GM18499 (cell line): Measurements from ENCODE around the gene MAD1L1.

Source experiments
- ATAC-seq: cut with Tn5 transposase; IDR thresholded peaks from one replicate; pipeline ENCODE4 v1.9.1; 2021; ENCODE audit warnings: moderate number of reproducible peaks; ENCODE audit not compliant: insufficient read depth, unreplicated experiment

Gene MAD1L1

DNA sequence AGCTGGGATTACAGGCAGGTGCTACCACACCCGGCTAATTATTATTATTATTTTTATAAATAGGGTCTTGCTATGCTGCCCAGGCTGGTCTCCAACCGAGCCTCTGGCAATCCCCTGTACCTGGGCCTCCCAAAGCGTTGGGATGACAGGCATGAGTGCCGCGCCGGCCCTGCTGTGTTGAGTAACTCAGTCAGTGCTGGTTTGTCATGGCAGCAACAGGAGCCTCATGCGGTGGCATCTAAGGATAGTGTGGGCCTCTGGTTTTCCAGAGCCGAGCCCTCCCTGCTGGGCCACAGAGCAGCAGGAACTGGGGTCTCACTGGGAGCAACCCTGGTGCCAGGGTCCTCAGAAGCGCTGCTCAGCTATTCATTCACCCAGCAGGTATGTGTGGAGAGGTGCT is 318.0 kb downstream of the MAD1L1 start:
- ATAC-seq = no peak

DNA sequence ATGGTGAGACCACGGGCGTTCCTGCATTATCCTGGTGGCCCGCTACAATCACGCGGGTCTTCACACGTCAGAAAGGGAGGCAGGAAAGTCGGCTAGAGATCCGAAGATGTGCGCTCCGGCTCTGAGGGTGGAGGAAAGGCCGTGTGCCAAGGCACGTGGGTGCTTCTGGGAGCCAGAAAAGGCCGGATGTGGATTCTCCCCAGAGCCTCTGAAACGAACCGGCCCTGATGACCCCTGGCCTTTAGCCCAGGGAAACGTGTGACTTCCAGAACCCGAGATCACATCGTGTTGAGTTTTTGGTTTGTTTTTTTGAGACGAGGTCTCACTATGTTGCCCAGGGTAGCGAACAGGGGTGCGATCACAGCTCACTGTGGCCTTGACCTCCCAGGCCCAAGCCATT is 318.4 kb downstream of the MAD1L1 start:
- no peak for ATAC-seq

DNA sequence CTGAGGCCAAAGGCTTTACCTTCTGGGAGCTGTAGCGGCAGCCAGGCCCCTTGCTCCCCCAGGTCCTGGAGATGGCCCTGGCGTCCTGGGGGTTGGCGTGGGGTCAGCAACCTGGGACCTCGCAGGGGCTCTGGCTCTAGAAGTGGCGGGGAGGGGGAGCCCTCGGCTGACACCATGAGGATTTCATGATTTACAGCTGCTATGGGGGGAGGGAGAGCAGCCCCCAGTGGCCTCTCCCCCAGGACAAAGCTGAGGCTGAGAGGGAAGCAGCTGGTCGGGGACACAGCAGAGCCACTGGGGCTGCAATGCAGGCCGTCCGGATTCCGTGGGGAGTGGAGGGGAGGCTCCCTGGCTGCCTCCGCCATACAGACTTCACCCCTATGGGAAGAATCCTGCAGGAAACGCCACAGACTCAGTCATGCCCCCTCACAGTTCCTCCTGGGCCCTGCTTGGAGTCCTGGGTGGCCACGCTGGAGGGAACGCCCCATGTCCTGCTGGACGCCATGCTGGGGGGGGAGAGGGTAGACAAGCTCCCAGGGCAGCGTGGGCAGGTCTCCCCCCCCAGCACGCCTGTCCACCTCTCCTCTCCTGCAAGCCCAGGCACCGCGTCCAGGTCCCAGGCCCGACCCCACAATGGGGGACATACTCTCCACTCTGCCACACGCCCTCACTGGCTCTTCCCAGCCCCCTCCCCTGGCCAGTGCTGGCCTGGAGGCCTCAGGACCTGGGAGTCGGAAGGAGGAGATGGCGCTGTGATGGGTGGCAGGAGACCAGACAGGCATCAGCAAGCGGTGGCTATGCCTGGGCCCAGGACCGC is 319.1 kb downstream of the MAD1L1 start:
- no peak for ATAC-seq

DNA sequence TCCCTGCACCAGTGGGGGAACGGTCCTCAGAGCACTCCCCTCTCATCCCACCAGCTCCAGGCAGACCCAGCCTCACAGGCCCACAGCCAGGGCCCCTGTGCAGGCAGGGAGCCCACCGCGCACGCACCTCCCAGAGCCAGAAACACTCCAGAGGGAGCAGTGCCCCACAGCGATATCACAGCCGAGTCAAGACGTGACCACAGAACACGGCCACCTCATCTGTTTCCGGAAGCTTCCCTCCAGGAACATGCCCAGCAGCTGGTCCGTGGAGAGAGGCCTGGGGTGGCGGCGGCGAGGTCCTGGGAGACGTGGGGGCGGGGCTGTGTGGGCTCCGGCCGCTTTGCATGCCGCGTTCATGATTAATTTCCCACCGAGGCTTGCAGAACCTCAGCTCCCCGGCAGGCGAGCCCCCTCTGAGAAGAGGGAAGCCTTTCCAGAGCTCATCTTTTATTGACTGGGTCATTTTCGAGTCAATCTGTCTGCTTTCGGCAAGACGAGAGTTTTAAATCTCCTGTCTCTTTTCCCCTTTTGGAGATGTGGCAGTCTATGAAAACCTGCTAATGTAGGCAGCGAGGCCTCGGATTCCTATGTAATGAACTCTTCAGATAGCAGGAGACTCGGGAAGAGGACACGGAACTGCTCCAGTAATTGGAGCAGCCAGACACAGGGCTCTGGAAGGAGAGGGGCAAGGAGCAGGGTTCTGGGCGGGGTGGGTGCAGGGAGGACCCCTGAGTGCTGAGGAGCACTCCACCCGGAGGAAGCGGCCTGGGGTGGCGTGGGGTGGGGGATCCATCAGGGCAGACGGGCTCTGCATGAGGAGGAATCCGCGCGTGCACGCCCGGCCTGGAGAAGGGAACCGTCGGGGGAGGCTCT is 319.9 kb downstream of the MAD1L1 start:
- ATAC-seq = no peak

DNA sequence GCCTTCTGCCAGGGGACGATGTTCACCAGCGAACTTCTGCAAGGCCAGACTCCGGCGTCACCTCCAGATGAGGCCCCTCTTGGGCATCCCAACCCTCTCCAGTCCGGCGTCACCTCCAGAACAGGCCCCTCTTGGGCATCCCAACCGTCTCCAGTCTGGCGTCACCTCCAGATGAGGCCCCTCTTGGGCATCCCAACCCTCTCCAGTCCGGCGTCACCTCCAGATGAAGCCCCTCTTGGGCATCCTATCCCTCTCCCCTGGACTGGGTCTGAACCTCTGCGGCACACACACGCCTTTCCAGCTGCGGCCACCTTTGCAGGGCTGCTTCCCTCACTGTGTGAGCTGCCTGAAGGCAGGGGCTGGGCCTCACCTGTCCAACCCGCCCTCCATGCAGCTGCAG is 321.2 kb downstream of the MAD1L1 start:
- no peak for ATAC-seq

DNA sequence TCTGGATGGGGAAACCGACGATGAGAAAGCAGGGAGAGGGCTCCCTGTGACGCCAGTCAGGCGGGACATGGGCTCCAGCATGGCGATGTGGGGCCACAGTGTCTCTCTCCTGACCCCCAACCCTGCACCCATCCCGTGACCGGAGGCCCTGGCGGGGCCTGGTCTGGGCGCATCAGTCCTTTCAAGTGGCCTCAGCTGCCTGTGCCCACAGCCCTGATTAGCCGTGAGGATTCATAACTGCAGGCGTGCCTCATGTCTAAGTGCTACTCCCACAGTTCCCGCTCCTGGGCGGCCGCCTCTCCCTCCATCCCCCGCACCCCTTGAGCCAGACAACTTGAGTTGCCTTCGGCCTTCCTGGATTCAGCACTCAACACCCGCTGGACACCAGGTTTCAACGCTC is 321.9 kb downstream of the MAD1L1 start:
- ATAC-seq = no peak

DNA sequence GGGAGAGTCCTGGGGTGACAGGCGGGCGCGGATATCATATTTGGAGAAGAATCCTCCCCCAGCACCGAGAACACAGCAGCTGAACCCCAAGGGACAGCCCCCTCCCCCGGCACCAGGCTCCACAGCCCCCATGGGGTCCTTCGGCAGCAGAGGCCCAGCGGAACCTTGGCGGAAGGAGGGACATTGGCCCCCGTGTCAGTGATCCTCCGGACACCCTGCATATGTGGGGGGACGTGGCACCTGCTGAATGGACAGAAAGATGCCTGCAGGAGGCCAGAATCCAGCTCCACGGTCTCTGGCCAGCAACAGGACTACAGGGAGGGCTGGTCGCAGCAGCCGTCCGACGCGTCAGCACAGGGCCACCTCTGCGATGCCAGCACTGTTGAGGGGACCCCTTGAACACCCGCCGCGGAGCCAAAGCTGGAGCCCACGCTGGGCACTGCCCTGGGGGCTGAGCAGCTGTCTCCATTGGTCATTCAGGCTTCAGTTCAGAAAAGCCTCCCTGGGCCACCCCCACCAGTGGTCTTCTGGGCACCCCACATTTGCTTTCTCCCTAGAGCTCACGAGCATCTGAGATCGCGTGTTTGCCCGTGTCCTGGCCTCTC is 322.6 kb downstream of the MAD1L1 start:
- ATAC-seq = no peak

DNA sequence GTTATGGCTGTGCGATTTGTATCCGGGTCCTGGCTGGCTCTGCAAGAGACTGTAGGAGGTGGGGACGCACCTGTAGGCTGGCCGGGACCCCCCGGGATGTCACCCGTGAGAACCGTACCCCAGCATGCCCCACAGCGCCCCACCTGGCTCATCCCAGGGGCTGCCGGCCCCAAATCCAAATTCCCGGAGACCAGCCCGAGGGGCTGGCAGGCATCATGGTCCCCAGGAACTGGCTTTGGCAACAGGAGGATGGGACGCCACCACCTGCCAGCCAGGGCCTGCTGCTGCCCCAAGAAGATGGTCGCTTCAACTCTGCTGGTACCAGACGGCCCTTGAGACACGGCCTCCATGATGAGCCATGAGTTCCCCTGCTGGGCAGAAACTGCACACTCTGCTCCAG is 323.3 kb downstream of the MAD1L1 start:
- no peak for ATAC-seq

DNA sequence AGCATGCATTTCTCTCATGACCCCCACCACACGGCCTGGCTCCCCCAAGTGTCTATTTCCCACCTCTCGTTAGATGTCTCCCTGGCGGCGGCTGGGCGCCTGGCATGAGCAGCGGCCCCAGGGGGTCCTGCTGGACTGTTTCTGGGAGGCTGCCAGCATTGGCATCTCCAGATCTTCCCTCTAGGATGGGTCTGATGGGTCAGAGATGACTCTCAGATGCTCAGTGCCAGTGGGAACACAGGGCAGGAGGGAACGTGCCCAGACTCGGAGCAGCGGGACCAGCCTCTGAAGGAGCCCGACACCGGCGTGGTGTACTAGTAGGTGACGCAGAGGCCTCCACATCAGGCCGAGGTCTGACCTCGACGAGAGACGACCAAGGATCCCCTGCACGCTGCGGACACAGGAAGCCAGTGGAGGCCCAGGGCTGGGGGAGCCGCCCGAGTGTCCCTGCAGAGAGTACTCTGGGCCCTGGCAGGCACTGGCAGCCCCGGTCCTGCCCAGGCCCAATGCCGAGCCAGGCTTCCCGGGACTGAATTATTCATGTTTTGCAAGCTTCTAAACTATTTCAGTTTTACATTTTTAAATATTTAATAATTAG is 323.8 kb downstream of the MAD1L1 start:
- no peak for ATAC-seq

DNA sequence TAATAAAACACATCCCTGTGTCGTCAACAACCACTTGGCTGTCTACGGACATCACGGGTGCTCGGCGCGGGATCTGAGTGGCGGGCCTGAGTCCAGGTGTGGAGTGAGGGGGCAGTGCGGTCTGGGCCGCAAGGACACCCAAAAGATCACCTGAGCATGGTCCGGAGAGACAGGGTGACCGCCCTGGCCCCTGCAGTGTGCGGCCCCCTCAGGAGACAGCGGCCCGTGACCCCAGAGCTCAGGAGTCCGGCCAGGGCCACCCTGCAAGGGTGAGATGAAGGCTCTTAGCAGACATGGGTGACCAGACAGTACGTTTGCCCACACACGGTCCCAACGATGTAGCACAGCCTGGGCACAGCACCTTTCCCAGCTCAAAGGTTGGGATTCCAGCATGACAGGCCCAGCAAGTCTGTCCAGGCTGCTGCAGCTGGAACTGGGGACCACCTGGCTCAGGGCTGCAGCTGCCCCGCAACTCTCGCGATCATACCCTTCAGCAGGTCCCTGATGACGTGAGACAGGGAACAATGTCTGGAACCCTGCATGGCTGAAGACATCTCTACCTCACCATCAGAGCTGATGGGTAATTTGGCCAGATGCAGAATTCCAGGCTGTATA is 324.9 kb downstream of the MAD1L1 start:
- no peak for ATAC-seq

DNA sequence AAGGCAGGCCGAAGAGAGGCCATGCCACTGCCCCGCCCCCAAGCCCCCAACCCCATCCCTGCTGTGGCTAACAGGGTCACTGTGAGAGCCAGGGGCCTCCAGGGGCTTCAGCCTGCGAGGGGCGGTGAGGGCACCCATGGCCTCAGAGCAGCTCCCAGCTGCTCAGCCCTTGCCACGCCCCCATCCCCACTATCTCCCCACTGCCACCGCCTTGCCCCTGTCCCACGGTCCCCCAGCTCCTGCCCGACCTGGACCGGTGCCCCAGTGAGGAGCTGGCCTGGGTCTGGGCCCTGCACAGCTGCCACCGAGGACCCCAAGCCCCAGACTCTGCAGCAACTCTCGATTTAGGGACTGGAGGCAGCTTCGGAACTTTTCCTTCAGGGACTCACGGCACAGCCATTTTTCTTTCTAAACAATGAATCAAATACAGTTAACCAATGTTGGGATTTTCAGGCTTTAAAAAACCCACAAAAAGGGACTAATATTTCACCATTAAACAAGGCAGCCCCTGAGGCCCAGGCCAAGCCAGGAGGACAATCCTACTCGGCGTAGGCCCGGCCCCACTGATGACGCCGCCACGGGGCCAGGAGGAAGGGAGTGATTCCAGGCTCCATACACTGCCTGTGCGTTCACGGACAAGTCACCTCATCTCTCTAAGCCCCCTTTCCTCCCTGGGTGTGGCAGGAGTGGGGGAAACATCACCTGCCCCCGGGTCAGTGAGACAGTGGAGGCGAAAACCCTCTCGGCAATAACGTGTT is 325.6 kb downstream of the MAD1L1 start:
- no peak for ATAC-seq

DNA sequence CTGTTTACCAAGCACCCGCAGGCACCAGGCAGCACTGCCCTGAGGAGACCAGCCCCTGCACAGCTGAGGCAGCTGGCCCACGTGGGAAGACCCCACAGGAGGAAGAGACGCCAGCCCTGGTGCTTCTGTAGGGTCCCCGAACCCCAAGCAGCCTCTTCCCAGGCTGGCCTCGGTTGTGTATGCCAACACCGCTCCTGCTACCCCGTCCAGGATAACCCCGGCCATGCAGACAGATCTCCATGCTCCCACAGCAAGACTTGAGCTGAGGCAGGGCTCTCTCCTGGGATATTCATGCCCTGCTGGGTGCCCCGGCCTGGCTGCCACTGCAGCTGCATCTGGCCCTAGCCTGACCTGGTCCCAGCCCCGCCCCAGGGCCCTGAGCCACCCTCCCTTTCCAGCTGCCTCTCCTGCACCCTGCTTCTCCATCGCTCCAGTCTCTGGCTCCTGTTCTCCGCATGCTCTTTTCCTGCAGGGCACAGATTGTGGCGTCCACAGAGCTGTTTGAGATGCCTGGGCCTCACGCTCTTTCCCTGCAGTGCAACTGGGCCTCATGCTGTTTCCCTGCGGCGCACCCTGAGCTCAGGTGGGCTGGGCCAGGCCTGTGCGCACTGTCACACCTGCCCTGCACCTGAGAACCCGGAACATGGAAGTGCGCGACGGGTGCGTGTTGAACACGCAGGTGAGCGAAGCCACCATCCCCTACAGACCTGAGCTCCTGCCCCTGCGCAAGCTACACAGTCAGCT is 326.5 kb downstream of the MAD1L1 start:
- ATAC-seq = no peak

DNA sequence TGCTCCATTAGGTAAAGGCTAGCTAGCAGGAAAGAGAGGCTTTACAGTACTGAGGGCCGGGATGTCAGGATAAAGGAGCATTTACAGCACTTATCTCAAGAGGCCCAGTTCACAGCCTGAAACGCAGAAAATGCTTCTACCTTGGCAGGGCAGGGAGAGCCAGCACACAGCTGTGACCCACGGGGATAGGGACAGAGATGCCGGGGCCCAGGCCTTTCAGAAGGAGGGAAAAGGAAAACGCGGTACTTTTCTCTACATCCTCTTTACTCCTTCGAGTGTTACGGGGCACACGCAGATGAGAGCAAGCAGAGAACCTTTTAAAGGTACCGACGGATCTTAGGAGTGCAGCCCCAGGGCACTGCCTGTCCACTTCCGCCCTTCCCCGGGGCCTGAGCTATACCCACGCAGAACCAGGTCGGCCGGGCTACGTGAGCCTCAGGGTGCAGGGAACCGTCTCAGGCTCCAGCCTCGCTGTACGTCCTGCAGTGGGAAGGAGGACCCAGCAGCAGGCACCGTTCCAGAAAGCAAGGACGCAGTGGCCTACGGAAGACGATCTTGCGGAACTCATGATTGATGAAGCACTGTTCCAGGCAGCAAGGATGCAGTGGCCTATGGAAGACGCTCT is 330.4 kb downstream of the MAD1L1 start:
- no peak for ATAC-seq

DNA sequence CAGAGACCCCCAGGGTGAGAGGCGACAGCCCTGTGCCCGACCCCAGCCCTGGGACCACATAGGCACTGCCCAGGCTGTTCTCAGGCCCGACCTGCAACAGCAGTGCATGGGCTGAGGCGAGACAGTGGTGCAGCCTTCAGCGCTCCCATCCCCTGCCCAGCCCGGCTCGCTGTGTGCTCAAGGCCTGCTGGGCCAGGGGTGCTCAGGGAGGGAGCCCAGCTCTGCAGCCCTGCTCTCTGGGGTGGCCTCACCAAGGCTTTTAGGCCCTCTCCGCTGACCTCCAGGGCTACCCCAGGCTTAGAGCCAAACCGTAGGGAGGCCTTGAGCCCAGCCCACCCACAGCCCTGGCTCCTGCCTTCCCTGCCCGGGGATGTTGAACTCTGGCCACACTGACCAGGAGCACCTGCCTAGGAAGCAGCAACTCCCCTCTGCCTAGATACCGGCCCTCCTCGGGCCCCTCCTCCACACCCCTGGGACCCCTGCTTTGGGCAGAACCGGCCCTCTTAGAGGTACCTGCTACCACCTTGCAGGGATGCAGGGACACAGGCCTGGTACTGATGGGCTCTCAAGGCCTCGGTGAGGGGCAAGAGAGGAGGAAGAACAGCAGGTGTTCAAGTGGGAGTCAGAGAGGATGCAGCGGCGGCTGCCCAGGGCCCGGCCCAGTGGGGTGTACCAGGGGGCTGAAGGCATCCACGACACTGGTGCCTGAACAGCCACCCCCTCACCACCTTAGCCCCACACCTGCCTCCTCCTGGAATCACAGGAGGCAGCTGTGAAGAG is 331.1 kb downstream of the MAD1L1 start:
- no peak for ATAC-seq

DNA sequence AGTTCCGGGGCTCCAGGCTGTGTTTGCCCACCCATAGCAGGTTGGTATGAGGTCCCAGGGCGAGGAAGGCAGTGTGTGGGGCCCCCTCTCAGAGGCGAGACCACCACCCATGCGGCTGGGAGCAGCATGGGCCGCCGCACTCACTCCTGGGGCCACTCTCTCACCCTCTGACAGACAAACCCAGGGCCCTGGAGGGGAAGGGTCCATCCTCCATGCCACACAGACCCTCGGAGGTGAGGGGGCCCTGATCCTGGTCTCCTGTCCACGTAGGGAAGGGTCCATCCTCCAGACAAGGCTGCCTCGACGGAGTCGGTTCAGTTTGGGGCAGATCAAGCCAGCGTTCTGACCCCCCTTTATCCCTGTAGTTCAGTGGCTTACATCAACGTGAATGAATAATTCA is 331.9 kb downstream of the MAD1L1 start:
- ATAC-seq = no peak

DNA sequence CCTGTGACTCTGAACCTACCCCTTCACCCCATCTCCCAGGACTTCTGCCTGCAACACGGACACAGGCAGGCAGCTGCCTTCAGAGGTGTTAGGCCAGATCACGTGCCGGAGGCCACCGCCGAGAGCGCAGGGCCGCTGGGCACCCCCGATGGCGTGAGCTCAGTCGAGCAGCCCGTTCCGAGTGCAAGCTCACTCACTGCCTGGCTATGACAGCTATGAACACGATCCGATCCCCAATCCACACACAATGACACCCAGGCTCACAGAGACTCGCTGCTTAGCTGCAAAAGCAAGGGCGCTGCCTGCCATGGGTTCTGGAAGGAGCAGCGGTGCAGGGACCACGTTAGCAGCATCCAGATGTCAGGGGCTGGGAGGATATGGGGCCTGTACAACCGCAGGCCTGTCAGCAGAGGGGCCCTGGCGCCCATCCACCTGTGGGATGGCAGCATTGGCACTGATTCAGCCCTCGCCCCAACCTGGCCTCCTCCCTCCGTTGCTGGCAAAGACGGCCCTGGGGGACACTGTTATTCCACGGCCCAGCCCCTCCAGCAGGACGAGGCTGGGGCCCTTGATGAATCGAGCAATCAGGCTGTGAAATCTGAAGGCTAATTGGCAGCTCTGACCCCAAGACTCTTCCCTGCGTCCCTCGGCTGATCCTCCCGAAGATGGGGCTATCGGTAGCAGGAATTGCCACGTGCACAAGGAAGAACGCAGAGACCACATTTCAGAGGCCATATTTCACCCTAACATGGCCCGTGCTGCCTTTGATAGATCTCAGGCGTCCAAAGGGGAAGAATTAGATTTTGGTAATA is 332.6 kb downstream of the MAD1L1 start:
- ATAC-seq = no peak

DNA sequence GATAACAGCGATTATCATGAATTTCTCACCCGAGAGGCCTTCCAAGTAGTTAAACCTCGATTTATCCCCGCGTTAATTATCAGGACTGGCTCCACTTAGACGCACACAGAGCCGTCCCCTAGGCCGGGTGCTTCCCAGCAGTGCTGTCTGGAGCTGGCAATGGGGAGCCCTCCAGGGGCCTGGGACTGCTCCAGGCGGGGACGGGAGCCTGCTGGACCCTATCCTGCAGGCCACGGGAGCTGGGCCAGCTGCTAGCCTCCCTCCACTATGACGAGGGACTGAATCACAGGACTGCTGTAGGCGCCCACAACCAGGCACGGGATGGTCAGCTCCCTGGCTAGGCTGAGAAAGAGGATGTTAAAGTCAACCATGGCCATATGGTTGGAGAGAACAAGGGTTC is 333.5 kb downstream of the MAD1L1 start:
- ATAC-seq = no peak
